Endothelial cell of umbilical vein (primary cell): ENCODE measurements around the gene LAMB1.

Experiments
- POLR2A ChIP-seq: IDR thresholded peaks from 2 replicates; pipeline ENCODE4 v1.6.1; 2012; ENCODE audit warnings: low read depth, mild to moderate bottlenecking, control low read depth, low read length
- POLR2AphosphoS5 ChIP-seq: IDR thresholded peaks from 2 replicates; pipeline ENCODE4 v1.6.1; 2012; ENCODE audit warnings: low read depth, mild to moderate bottlenecking, control low read depth, low read length, moderate library complexity; ENCODE audit not compliant: insufficient read depth
- TF ChIP-seq, protein P1 (sequence below), 2 donors: IDR thresholded peaks; 1 replicate in 1 of 2; 2 replicates in 1 of 2; pipeline ENCODE4 v1.5.1; 2011; ENCODE audit warnings: low read length in 2 of 2, mild to moderate bottlenecking in 2 of 2, moderate library complexity in 2 of 2, control low read depth in 1 of 2, inconsistent platforms in 1 of 2, low read depth in 1 of 2; ENCODE audit not compliant: insufficient read depth in 1 of 2; ENCODE audit errors: extremely low read depth in 1 of 2

GRCh38 chr7:107964510-107964909, 38.5 kb downstream of the LAMB1 start:
- TF ChIP-seq, protein P1, sequence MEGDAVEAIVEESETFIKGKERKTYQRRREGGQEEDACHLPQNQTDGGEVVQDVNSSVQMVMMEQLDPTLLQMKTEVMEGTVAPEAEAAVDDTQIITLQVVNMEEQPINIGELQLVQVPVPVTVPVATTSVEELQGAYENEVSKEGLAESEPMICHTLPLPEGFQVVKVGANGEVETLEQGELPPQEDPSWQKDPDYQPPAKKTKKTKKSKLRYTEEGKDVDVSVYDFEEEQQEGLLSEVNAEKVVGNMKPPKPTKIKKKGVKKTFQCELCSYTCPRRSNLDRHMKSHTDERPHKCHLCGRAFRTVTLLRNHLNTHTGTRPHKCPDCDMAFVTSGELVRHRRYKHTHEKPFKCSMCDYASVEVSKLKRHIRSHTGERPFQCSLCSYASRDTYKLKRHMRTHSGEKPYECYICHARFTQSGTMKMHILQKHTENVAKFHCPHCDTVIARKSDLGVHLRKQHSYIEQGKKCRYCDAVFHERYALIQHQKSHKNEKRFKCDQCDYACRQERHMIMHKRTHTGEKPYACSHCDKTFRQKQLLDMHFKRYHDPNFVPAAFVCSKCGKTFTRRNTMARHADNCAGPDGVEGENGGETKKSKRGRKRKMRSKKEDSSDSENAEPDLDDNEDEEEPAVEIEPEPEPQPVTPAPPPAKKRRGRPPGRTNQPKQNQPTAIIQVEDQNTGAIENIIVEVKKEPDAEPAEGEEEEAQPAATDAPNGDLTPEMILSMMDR (IDR thresholded peaks at IDR 0.05; ENCODE audit: extremely low read depth in 1 of 2, insufficient read depth in 1 of 2, low read depth in 1 of 2, low read length in 2 of 2): no peak
- peak; percentile 21 for TF ChIP-seq POLR2AphosphoS5
- no peak for TF ChIP-seq POLR2A
